Adrenal gland (tissue), 5 donors: ENCODE data around the gene ZNF451.

Experiments used
- POLR2A ChIP-seq, 2 donors: fragments of 450-650 bp; IDR thresholded peaks; one replicate each; pipeline ENCODE4 v1.6.1; 2017; ENCODE audit warnings: antibody characterized with exemption in 2 of 2, mild to moderate bottlenecking in 2 of 2, moderate library complexity in 1 of 2
- TF ChIP-seq, protein P1 (sequence below), 6 experiments: fragments of 450-650 bp in 4 of 6; fragments of 200-600 bp in 2 of 6; sonication (generic) in 1 of 6; IDR thresholded peaks; 1 replicate in 5 of 6; 2 replicates in 1 of 6; pipeline versions ENCODE4 v1.5.1 to v1.8.0; 2016 to 2021; ENCODE audit warnings: antibody characterized with exemption in 6 of 6, mild to moderate bottlenecking in 2 of 6, moderate library complexity in 1 of 6
- donor health status: DM: no; HTN: no; CAD: no.

DNA sequence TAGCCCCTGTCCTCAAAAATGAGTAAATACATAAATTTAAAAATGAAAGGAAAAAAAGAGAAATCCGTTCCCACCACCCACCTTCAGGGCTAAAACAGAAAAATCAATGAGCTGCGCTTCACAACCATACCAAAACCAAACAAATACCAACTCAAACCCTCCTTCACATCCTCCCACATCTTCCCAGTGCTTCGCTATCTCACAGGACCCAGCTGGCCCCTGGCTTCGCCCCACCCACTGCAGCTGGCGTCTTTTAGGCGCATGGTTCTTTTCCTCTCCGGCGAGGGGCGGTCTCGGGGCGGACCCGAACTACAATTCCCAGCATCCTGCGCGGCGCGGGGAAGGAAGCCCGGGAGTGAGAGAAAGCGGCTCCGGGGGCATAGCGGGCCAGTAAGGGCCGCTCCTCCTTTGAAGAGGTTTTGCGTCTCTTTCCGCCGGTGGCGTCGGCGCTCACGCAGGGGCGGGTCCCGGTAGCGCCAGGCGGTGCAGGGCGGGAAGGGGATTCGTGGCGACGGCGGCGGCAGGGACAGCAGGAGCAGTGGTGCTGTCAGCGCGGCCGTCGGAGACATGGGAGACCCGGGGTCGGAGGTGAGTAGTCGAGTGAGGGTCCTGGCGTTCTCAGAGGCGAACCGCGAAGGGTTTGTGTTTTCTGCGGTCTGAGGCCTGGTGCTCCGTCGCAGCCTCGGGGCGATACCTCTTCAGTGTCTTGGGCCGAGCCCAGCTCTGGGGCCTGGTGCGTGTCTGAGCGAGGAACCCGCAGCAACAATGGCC lies at the start of gene ZNF451:
- TF ChIP-seq, protein P1, sequence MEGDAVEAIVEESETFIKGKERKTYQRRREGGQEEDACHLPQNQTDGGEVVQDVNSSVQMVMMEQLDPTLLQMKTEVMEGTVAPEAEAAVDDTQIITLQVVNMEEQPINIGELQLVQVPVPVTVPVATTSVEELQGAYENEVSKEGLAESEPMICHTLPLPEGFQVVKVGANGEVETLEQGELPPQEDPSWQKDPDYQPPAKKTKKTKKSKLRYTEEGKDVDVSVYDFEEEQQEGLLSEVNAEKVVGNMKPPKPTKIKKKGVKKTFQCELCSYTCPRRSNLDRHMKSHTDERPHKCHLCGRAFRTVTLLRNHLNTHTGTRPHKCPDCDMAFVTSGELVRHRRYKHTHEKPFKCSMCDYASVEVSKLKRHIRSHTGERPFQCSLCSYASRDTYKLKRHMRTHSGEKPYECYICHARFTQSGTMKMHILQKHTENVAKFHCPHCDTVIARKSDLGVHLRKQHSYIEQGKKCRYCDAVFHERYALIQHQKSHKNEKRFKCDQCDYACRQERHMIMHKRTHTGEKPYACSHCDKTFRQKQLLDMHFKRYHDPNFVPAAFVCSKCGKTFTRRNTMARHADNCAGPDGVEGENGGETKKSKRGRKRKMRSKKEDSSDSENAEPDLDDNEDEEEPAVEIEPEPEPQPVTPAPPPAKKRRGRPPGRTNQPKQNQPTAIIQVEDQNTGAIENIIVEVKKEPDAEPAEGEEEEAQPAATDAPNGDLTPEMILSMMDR (IDR thresholded peaks at IDR 0.05): peak in 1 of 6 experiments; percentile 15
- peak; percentile 90 to 98 for TF ChIP-seq POLR2A (IDR thresholded peaks at IDR 0.05)
